ENCODE measurements around the gene PROSER2. TPM values are rescaled to one million over a fixed set of nuclear protein-coding genes. Genes with fewer than 3 reads are reported as not detected.

The PROSER2 gene
- total and polyA plus RNA-seq, 4 donors: 1.4 to 8.0 (median 4.3) TPM

DNA sequence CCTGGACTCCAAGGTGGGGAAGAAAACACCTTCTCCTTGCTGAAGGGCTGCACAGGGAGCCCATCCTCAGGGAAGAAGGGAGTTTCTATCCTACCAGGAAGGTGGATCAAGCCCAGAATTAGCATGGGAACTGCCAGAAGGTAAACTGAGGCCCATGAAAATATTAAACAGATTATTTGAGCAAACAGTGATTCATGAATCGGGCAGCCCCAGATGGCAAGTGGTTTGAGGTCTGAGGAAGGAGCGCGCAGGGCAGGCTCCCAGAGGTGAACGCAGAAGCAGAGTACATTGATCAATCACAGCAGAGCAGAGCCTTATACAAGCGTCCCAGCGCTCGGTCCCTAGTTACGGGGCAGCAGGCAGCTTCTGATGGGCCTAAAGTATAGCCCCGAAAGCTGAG, 35.8 kb upstream of the PROSER2 start:
- Histone ChIP-seq H3K27ac (ENCODE audit: low read depth in 1 of 2, low read length in 2 of 2) (no peak overlapping the region), H3K36me3 (ENCODE audit: control insufficient read depth in 1 of 2, insufficient read depth in 2 of 2, low read length in 1 of 2) (no peaks in the 10 kb centered on the region), H3K9me3 (ENCODE audit: control insufficient read depth, low read length) (no peaks in the 10 kb centered on the region), H3K4me3 (ENCODE audit: low read length in 2 of 2) (no peak overlapping the region), H3K4me1 (ENCODE audit: control insufficient read depth in 1 of 2, insufficient read depth in 2 of 2, low read length in 2 of 2) (no peaks in the 10 kb centered on the region), H3K27me3 (ENCODE audit: control insufficient read depth in 1 of 2, insufficient read depth in 2 of 2, low read length in 1 of 2) (no peaks in the 10 kb centered on the region)
- WGBS, 2 donors: 92 to 97% methylated on average over 9 of the region's 9 CpGs
- no peak for ATAC-seq (ENCODE audit: low FRiP score)
- intact Hi-C loops (cut with DNase I): loop anchor here in 1 of 2 donors (10.0 kb wide), 1 partner anchor 197 kb away; no protein-coding TSS in a partner anchor
- DNase-seq: peak in 1 of 2 donors; percentile 53

DNA sequence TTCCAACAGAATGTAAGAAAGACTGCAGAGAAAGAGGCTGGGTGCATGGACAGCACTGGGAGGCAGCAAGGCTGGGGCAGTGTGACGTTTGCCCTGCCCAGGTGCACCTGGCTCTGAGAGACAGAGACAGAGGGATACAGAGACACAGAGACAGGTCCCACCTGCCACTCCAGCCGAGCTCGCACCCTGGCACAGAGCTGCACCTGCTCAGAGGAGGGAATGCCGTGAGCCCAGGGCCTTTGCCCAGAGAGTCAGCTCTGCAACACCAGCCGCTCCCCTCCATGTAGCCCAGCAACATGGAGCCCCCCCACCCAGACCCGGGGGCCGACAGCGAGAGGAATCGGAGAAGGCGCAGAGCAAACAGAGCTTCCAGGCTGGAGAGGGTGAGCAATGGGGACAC, 35.3 kb upstream of the PROSER2 start:
- ATAC-seq (ENCODE audit: low FRiP score): no peak
- intact Hi-C loops (cut with DNase I): loop anchor here in 1 of 2 donors (10.0 kb wide), 1 partner anchor 197 kb away; no protein-coding TSS in a partner anchor
- peak in 1 of 2 donors; percentile 51 for DNase-seq
- no peaks in the 10 kb centered on the region for H3K36me3 ChIP-seq (ENCODE audit: control insufficient read depth in 1 of 2, insufficient read depth in 2 of 2, low read length in 1 of 2)
- H3K27me3 ChIP-seq (ENCODE audit: control insufficient read depth in 1 of 2, insufficient read depth in 2 of 2, low read length in 1 of 2): no peaks in the 10 kb centered on the region
- H3K4me3 ChIP-seq (ENCODE audit: low read length in 2 of 2): no peak overlapping the region
- 84 to 85% methylated on average over 10 of the region's 10 CpGs for WGBS, 2 donors
- no peaks in the 10 kb centered on the region for H3K4me1 ChIP-seq (ENCODE audit: control insufficient read depth in 1 of 2, insufficient read depth in 2 of 2, low read length in 2 of 2)
- H3K9me3 ChIP-seq (ENCODE audit: control insufficient read depth, low read length): no peaks in the 10 kb centered on the region
- no peak overlapping the region for H3K27ac ChIP-seq (ENCODE audit: low read depth in 1 of 2, low read length in 2 of 2)

DNA sequence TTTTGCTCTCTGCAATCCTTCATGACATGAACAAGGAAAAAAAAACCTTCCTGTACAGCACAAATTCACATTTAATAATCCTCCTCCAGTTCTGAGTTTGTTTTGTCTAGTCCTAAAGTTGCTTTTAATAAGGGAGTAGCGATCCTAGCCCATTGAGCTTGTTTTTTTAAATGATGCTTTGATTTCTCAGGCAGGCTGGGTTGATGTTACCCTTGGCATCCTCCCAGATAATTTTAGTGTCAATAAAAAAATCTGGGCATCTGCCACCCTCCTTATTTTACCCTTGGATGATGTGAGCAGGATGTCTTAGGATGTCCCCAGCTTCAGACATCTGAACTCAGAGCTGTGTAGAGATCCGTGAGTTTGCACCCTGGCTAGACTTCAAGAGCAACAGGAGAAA, 33.9 kb upstream of the PROSER2 start:
- intact Hi-C loops (cut with DNase I): loop anchor here in 1 of 2 donors (10.0 kb wide), 1 partner anchor 195 kb away; no protein-coding TSS in a partner anchor
- H3K36me3 ChIP-seq (ENCODE audit: control insufficient read depth in 1 of 2, insufficient read depth in 2 of 2, low read length in 1 of 2): no peaks in the 10 kb centered on the region
- no peak overlapping the region for H3K27ac ChIP-seq (ENCODE audit: low read depth in 1 of 2, low read length in 2 of 2)
- no peaks in the 10 kb centered on the region for H3K27me3 ChIP-seq (ENCODE audit: control insufficient read depth in 1 of 2, insufficient read depth in 2 of 2, low read length in 1 of 2)
- DNase-seq (no peak), ATAC-seq (ENCODE audit: low FRiP score) (no peak)
- H3K4me1 ChIP-seq (ENCODE audit: control insufficient read depth in 1 of 2, insufficient read depth in 2 of 2, low read length in 2 of 2): no peaks in the 10 kb centered on the region
- WGBS, 2 donors: 6 to 7% methylated on average over 2 of the region's 2 CpGs
- H3K9me3 ChIP-seq (ENCODE audit: control insufficient read depth, low read length): no peaks in the 10 kb centered on the region
- no peak overlapping the region for H3K4me3 ChIP-seq (ENCODE audit: low read length in 2 of 2)

DNA sequence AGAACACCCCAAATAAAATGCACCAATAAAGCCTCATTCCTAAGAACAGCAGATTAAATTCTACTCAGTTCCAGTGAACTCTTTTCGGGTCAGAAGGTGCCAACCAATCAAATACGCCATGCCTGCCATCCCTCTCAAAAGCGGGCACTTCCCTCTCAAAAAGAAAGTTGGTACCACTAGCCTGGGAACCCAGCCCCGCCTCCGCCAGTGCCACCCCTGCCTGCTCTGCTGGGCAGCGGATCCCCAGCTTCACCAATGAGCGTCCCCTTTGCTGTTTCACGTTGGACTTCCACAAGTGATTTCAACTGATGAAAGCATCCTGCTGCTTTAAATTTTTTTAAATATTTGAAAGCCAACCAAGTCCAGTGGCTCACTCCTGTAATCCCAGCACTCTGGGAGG, 33.2 kb upstream of the PROSER2 start:
- WGBS, 2 donors: 71 to 76% methylated on average over 8 of the region's 8 CpGs
- Histone ChIP-seq H3K27me3 (ENCODE audit: control insufficient read depth in 1 of 2, insufficient read depth in 2 of 2, low read length in 1 of 2) (no peaks in the 10 kb centered on the region), H3K36me3 (ENCODE audit: control insufficient read depth in 1 of 2, insufficient read depth in 2 of 2, low read length in 1 of 2) (no peaks in the 10 kb centered on the region), H3K4me1 (ENCODE audit: control insufficient read depth in 1 of 2, insufficient read depth in 2 of 2, low read length in 2 of 2) (no peaks in the 10 kb centered on the region), H3K9me3 (ENCODE audit: control insufficient read depth, low read length) (no peaks in the 10 kb centered on the region), H3K27ac (ENCODE audit: low read depth in 1 of 2, low read length in 2 of 2) (no peak overlapping the region), H3K4me3 (ENCODE audit: low read length in 2 of 2) (no peak overlapping the region)
- intact Hi-C loops (cut with DNase I): loop anchor here in 1 of 2 donors (10.0 kb wide), 1 partner anchor 195 kb away; no protein-coding TSS in a partner anchor
- no peak for ATAC-seq (ENCODE audit: low FRiP score)
- DNase-seq: peak in 1 of 2 donors; percentile 48

DNA sequence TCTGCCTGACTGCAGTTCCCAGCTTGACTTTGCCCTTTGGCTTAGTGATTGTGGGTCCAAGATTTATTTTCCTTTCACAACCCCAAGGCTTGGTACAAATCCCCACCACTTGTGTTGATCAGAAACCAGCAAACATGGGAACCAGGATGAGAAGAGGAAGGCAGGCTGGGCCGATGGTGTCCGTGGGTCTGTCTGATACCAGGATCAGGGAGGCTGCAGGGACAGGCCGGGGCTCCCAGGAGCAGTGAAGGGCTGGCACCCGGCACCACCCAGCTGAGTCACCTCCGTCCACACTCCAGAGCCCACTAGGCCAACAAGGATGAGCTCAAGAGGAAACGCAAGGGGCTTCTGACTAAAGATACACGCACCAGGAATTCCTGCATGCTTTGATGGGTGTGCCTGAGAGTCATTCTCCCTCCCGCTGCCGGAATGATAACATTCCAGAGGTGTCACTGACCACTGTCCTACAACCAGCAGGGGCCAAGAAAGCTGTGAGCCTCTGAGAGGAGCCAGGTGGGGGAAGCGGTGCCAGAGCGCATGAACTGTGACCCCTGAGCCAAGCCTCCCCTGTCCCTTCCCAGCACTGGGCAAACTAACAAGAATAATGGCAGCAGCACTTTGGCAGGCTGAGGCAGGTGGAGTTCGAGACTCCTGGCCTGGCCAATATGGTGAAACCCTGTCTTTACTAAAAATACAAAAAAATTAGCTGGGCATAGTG, 29.2 kb upstream of the PROSER2 start:
- Histone ChIP-seq H3K4me1 (ENCODE audit: control insufficient read depth in 1 of 2, insufficient read depth in 2 of 2, low read length in 2 of 2) (no peaks in the 10 kb centered on the region), H3K36me3 (ENCODE audit: control insufficient read depth in 1 of 2, insufficient read depth in 2 of 2, low read length in 1 of 2) (no peaks in the 10 kb centered on the region), H3K27me3 (ENCODE audit: control insufficient read depth in 1 of 2, insufficient read depth in 2 of 2, low read length in 1 of 2) (no peaks in the 10 kb centered on the region), H3K27ac (ENCODE audit: low read depth in 1 of 2, low read length in 2 of 2) (no peak overlapping the region), H3K4me3 (ENCODE audit: low read length in 2 of 2) (no peak overlapping the region), H3K9me3 (ENCODE audit: control insufficient read depth, low read length) (no peaks in the 10 kb centered on the region)
- 89 to 90% methylated on average over 12 of the region's 12 CpGs for WGBS, 2 donors
- DNase-seq (peak in 1 of 2 donors; percentile 50), ATAC-seq (ENCODE audit: low FRiP score) (no peak)
- intact Hi-C loops (cut with DNase I): no loop called here

DNA sequence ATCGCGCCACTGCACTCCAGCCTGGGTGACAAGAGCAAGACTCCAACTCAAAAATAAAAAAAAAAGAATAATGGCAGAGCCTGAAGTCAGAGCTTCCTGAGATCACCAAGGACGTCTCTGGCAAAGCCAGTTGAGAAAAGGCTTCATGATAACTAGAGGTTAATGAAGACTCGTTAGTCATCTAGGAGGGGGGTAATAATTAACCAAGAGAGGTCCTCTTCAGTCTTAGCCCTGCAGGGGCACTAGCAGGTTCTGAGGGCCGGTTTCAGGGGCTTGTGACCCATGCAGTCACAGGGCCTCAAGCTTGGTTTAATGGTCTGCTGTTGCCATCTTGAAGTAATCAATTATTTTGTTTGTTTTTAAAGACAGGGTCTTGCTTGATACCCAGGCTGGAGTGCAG, 28.6 kb upstream of the PROSER2 start:
- ATAC-seq (ENCODE audit: low FRiP score): no peak
- no peak overlapping the region for H3K4me3 ChIP-seq (ENCODE audit: low read length in 2 of 2)

DNA sequence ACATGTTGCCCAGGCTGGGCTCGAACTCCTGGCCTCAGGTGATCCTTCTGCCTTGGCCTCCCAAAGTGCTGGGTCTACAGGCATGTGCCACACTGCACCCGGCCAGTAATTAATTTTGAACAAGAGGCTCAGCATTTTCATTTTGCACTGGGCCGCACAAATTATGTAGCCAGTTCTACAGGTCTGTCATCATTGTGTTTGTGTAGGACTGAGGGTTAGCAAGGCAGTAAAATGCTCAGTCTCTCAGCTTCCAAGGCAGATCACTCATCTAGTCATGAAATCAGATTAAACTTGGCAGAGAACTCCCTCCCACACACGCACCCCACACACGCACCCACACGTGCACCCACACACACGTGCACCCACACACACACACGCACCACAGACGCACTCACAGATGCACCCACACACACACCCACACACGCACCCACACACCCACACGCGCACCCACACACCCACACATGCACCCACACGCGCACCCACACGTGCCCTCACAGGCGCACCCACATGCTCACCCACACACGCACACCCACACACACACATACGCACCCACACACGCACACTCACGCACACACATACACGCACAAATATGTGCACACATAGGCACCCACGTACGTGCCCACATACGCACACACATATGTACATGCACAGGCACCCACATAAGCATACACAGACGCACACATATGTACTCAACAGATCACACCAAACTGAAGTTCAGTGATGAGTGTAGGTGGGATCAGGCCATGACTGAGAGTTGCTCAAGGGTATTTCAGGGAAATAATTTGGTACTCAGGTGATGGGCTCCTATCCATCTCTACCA, 27.8 kb upstream of the PROSER2 start:
- no peaks in the 10 kb centered on the region for H3K27me3 ChIP-seq (ENCODE audit: control insufficient read depth in 1 of 2, insufficient read depth in 2 of 2, low read length in 1 of 2)
- no peak overlapping the region for H3K27ac ChIP-seq (ENCODE audit: low read depth in 1 of 2, low read length in 2 of 2)
- H3K4me1 ChIP-seq (ENCODE audit: control insufficient read depth in 1 of 2, insufficient read depth in 2 of 2, low read length in 2 of 2): no peaks in the 10 kb centered on the region
- WGBS, 2 donors: 87 to 89% methylated on average over 25 of the region's 25 CpGs
- intact Hi-C loops (cut with DNase I): no loop called here
- DNase-seq: peak in 1 of 2 donors; percentile 61
- H3K36me3 ChIP-seq (ENCODE audit: control insufficient read depth in 1 of 2, insufficient read depth in 2 of 2, low read length in 1 of 2): no peaks in the 10 kb centered on the region
- no peak for ATAC-seq (ENCODE audit: low FRiP score)
- no peaks in the 10 kb centered on the region for H3K9me3 ChIP-seq (ENCODE audit: control insufficient read depth, low read length)
- no peak overlapping the region for H3K4me3 ChIP-seq (ENCODE audit: low read length in 2 of 2)

More for the DNA sequence above, 28.6 kb upstream of the PROSER2 start:
- Histone ChIP-seq H3K36me3 (ENCODE audit: control insufficient read depth in 1 of 2, insufficient read depth in 2 of 2, low read length in 1 of 2) (no peaks in the 10 kb centered on the region), H3K27ac (ENCODE audit: low read depth in 1 of 2, low read length in 2 of 2) (no peak overlapping the region), H3K27me3 (ENCODE audit: control insufficient read depth in 1 of 2, insufficient read depth in 2 of 2, low read length in 1 of 2) (no peaks in the 10 kb centered on the region), H3K4me1 (ENCODE audit: control insufficient read depth in 1 of 2, insufficient read depth in 2 of 2, low read length in 2 of 2) (no peaks in the 10 kb centered on the region), H3K9me3 (ENCODE audit: control insufficient read depth, low read length) (no peaks in the 10 kb centered on the region)
- DNase-seq: peak in 1 of 2 donors; percentile 35
- intact Hi-C loops (cut with DNase I): no loop called here
- WGBS, 2 donors: 95% methylated on average over 5 of the region's 5 CpGs

DNA sequence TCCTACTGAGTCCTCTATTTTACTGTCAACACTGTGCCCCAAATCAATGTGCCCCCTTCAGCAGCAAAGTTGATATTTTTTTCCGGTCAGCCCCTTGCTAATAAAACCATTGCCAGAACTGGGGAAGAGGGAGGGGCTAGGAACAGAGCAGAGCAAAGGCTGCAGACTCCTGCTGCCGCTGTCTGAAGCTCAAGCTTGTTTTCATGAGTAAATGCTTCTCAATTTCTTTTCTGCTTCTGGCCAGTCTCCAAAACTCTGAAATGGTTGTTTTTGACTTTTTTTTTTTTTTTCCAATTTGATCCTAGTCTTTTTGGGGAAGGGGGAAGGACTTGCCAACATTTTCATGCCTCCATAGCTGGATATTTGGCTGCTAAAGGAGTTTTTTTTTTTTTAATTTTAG, 26.7 kb upstream of the PROSER2 start:
- no peaks in the 10 kb centered on the region for H3K36me3 ChIP-seq (ENCODE audit: control insufficient read depth in 1 of 2, insufficient read depth in 2 of 2, low read length in 1 of 2)

More for the DNA sequence above, 26.7 kb upstream of the PROSER2 start:
- Histone ChIP-seq H3K27ac (ENCODE audit: low read depth in 1 of 2, low read length in 2 of 2) (no peak overlapping the region), H3K27me3 (ENCODE audit: control insufficient read depth in 1 of 2, insufficient read depth in 2 of 2, low read length in 1 of 2) (no peaks in the 10 kb centered on the region), H3K4me1 (ENCODE audit: control insufficient read depth in 1 of 2, insufficient read depth in 2 of 2, low read length in 2 of 2) (no peaks in the 10 kb centered on the region), H3K4me3 (ENCODE audit: low read length in 2 of 2) (no peak overlapping the region), H3K9me3 (ENCODE audit: control insufficient read depth, low read length) (no peaks in the 10 kb centered on the region)
- peak in 1 of 2 donors; percentile 7 for DNase-seq
- ATAC-seq (ENCODE audit: low FRiP score): no peak
- WGBS, 2 donors: 40 to 57% methylated on average over 2 of the region's 2 CpGs
- intact Hi-C loops (cut with DNase I): no loop called here
